Activated CD4-positive, alpha-beta T cell treated with anti-CD3 and anti-CD28 coated beads for 1 hour (primary cell): ENCODE data around the gene PGD.
"Not testable (repeated sequence)": the region's sequence is repeated elsewhere in the genome, so short reads cannot be mapped to it uniquely, and the experiment has no call there.

Experiments used
- DNase-seq: peaks from one replicate; pipeline ENCODE4 v3.0.0-alpha.2; 2020

Gene PGD

GRCh38 chr1:10440305-10440704, 41.4 kb downstream of the PGD start:
- no peak for DNase-seq

DNA sequence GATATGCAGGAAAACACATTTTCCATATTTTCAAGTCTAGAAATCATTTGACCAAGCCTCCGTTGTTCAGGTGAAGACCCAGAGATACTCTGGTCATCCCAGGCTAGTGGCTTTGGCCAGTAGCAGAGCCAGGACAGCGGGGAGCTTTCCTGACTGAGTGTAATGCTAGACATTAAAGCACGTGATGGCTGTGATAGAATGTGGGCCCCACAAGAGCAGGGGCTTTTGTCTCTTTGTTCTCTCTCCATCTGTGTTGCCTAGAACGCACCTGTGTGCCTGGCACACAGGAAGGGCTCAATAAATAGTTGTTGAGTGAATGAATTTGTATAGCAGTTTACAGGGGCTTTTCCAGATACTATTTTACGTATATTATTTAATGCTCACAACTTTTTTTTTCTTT, 41.9 kb downstream of the PGD start:
- DNase-seq, result no peak

GRCh38 chr1:10444248-10444647, 45.4 kb downstream of the PGD start:
- DNase-seq, result no peak

DNA sequence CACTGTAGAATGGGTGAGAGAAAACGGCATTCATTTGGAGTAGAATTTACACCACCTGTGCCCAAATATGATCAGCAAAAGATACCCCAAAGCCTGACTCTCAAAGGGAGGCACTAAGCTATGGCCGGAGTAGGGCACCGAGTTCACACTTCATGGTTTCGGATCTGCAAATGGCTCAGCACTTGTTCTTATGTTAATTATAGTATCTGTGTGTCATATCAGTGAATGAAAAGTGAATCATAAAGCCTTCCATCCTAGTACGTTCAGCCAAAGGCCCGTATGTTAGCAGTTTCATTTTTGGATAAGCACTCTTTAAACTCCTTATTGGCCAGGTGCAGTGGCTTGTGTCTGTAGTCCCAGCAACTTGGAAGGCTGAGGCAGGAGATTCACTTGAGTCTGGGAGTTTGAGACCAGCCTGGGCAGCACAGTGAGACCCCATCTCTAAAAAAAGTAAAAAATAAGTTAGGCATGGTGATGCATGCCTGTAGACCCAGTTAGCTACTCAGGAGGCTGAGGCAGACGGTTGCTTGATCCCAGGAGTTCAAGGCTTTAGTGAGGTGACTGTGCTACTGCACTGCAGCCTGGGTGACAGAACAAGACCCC, 46.0 kb downstream of the PGD start:
- no peak for DNase-seq

- DNase-seq, result no peak
Measured at GRCh38 chr1:10446790-10447422, 48.0 kb downstream of the PGD start.

GRCh38 chr1:10449751-10450150, 50.9 kb downstream of the PGD start, which contains the start of gene CORT:
Gene CORT, plus strand, starts transcription at chr1:10450031. Its CDS starts 193 bp downstream, at chr1:10450224.
- no peak for DNase-seq

DNA sequence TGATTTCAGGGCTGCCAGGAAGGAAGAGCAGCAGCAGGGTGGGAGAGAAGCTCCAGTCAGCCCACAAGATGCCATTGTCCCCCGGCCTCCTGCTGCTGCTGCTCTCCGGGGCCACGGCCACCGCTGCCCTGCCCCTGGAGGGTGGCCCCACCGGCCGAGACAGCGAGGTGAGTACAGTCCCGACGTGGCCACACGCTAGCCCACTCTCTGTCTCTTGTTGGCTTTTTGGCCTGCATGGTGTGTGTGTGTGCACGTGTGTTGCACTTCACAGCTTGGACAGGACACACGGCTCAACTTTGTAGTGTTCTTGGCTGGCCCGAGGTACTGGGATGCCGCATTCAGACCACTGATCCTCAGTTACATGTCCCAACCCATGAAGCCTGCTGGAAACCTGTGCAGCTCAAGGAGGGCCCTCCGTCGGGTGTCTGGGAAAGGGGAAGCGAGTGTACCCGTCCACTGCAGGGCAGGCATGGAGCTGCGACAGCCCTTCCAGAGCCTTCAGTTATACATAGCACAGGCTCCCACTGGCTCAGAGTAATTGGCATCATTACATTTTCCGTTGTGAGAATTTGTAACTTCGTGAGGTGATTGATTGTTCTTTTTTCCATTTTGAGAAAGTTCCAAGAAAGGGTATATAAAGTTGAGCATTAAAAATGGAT, 51.4 kb downstream of the PGD start:
- DNase-seq, result no peak

GRCh38 chr1:10450836-10451235, 52.0 kb downstream of the PGD start:
- no peak for DNase-seq

DNA sequence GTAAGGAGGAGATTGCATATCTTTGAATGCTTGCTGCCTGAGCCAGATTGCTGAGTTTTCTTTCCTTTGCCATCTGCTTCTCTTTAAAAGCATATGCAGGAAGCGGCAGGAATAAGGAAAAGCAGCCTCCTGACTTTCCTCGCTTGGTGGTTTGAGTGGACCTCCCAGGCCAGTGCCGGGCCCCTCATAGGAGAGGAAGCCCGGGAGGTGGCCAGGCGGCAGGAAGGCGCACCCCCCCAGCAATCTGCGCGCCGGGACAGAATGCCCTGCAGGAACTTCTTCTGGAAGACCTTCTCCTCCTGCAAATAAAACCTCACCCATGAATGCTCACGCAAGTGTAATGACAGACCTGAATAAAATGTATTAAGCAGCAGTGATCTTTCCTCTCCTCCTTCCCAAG, 52.4 kb downstream of the PGD start:
- no peak for DNase-seq

DNA sequence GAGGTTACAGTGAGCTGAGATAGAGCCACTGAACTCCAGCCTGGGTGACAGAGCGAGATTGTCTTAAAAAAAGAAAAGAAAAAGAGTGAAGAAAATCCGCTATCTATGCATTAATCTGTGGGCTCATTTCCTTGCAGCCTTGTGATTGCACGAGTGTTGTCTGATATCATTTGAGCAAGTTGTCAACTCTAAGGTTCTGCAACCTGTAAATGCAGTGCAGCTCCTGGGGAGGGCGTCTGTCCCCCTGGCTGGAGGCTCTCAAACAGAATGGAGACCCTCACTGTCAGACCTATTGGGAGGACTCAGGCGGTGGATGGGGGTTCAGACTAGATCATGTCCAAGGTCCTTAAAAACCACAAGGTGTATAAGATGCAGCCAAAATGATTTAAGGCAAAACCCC, 57.2 kb downstream of the PGD start:
- DNase-seq, result no peak

- no peak for DNase-seq
Measured at GRCh38 chr1:10456661-10457060, 57.8 kb downstream of the PGD start.

DNA sequence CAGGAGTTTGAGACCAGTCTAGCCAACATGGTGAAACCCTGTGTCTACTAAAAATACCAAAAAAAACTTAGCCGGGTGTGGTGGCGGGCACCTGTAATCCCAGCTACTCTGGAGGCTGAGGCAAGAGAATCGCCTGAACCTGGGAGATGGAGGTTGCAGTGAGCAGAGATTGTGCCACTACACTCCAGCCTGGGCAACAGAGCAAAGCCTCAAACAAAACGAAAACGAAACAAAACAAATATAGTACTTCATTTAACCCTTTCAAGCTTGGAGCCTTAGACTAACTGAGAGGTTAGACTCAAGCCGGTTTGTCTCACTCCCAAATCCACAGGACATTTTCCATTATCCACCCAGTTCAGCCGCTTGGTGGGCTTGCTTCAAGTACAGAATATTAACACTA, 58.6 kb downstream of the PGD start:
- not testable (repeated sequence) for DNase-seq

- no peak for DNase-seq
Measured at GRCh38 chr1:10457875-10458274, 59.0 kb downstream of the PGD start.

DNA sequence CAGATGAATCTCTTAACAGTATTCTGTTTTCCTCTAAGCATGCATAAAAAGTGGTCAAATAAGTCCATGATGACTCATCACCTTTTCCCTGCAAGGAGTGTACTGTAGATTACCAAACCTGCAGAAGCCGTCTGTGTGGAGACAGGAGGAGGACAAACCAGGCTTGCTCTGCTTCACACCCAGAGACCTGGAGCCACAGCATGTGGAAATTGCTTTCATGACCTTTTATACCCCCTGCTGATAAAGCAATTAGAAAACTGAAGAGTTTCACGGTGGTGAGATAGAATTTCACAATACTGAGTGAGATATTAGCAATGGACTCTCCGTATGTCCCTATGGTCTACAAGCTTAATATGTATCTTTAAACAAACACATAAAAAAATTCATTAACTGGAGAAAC, 60.3 kb downstream of the PGD start:
- DNase-seq, result no peak

GRCh38 chr1:10467078-10467477, 68.2 kb downstream of the PGD start:
- no peak for DNase-seq

DNA sequence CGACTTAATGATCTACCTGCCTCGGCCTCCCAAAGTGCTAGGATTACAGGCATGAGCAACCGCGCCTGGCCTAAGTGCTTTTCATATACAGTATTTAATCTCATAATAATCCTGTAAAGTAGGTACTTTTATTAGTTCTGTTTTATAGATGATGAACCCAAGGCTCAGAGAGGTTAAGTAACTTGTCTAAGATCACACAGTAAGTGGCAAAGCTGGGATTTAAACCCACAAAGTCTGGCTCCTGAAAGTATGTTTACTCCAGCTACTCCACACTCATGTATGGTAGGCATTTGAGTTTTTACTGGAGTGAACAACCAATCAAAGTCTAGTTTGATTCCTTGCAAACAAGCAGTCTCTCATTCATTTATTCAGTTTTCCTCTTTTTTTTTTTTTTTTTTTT, 71.2 kb downstream of the PGD start:
- no peak for DNase-seq
